H9 (cell line): ENCODE data around the gene SMARCA2. TPM values are rescaled to one million over a fixed set of nuclear protein-coding genes. Genes with fewer than 3 reads are reported as not detected.

Experiments
- DNase-seq: peaks from one replicate; pipeline ENCODE4 v3.0.0-alpha.2; 2017
- H2AFZ ChIP-seq: one replicate; pipeline ENCODE4 v1.6.1; 2013; ENCODE audit warnings: mild to moderate bottlenecking, low read length, control low read depth, moderate library complexity
- H2AK5ac ChIP-seq: 2 replicates; pipeline ENCODE4 v1.6.1; 2013; ENCODE audit warnings: low read length, control low read depth, mixed read lengths; ENCODE audit not compliant: insufficient read length
- H2BK120ac ChIP-seq: one replicate; pipeline ENCODE4 v1.6.1; 2013; ENCODE audit warnings: low read depth, mild to moderate bottlenecking, low read length, control low read depth, inconsistent platforms; ENCODE audit not compliant: poor library complexity, severe bottlenecking
- H2BK12ac ChIP-seq: 2 replicates; pipeline ENCODE4 v1.6.1; 2013; ENCODE audit warnings: low read length, control low read depth, mixed read lengths, low read depth; ENCODE audit not compliant: insufficient read length
- H2BK15ac ChIP-seq: 2 replicates; pipeline ENCODE4 v1.6.1; 2013; ENCODE audit warnings: low read depth, low read length, control low read depth
- H2BK20ac ChIP-seq: one replicate; pipeline ENCODE4 v1.6.1; 2013; ENCODE audit warnings: low read depth, mild to moderate bottlenecking, low read length, control low read depth, inconsistent platforms; ENCODE audit not compliant: poor library complexity, severe bottlenecking
- H2BK5ac ChIP-seq: 2 replicates; pipeline ENCODE4 v1.6.1; 2013; ENCODE audit warnings: low read length, control low read depth, mixed read lengths; ENCODE audit not compliant: insufficient read length
- H3K14ac ChIP-seq: 2 replicates; pipeline ENCODE4 v1.6.1; 2013; ENCODE audit warnings: low read length, control low read depth; ENCODE audit not compliant: insufficient read depth
- H3K18ac ChIP-seq: 2 replicates; pipeline ENCODE4 v1.6.1; 2013; ENCODE audit warnings: low read depth, mild to moderate bottlenecking, mixed read lengths, low read length, control low read depth; ENCODE audit not compliant: insufficient read length
- H3K23ac ChIP-seq: 2 replicates; pipeline ENCODE4 v1.6.1; 2013; ENCODE audit warnings: low read length, control low read depth, mixed read lengths, low read depth; ENCODE audit not compliant: insufficient read length
- H3K23me2 ChIP-seq: 2 replicates; pipeline ENCODE4 v1.6.1; 2013; ENCODE audit warnings: low read depth, mild to moderate bottlenecking, mixed read lengths, low read length, control low read depth; ENCODE audit not compliant: insufficient read length, poor library complexity, severe bottlenecking
- H3K27ac ChIP-seq: 2 replicates; pipeline ENCODE4 v1.5.1; 2013; ENCODE audit warnings: low read length, control low read depth, mixed read lengths, low read depth; ENCODE audit not compliant: insufficient read length
- H3K27me3 ChIP-seq: 2 replicates; pipeline ENCODE4 v1.6.1; 2013; ENCODE audit warnings: low read length, control low read depth, inconsistent platforms; ENCODE audit not compliant: insufficient read depth
- H3K4ac ChIP-seq: 2 replicates; pipeline ENCODE4 v1.6.1; 2013; ENCODE audit warnings: low read depth, mild to moderate bottlenecking, control low read depth, inconsistent platforms, low read length, moderate library complexity
- H3K4me1 ChIP-seq: 2 replicates; pipeline ENCODE4 v1.6.1; 2013; ENCODE audit warnings: low read length, control low read depth, inconsistent platforms; ENCODE audit not compliant: insufficient read depth
- H3K4me2 ChIP-seq: 2 replicates; pipeline ENCODE4 v1.6.1; 2013; ENCODE audit warnings: low read length, control low read depth, mixed read lengths; ENCODE audit not compliant: insufficient read length, insufficient read depth
- H3K56ac ChIP-seq: 2 replicates; pipeline ENCODE4 v1.6.1; 2013; ENCODE audit warnings: low read depth, mild to moderate bottlenecking, mixed read lengths, low read length, control low read depth; ENCODE audit not compliant: insufficient read length
- H3K79me1 ChIP-seq: 2 replicates; pipeline ENCODE4 v1.6.1; 2013; ENCODE audit warnings: low read depth, mild to moderate bottlenecking, moderate library complexity, low read length, control low read depth, inconsistent platforms; ENCODE audit not compliant: insufficient read depth, poor library complexity, severe bottlenecking
- H3K79me2 ChIP-seq: 2 replicates; pipeline ENCODE4 v1.6.1; 2013; ENCODE audit warnings: low read length, control low read depth, inconsistent platforms; ENCODE audit not compliant: insufficient read depth
- H3K9ac ChIP-seq: 2 replicates; pipeline ENCODE4 v1.6.1; 2013; ENCODE audit warnings: low read length, control low read depth, mixed read lengths; ENCODE audit not compliant: insufficient read length; ENCODE audit errors: extremely low read depth
- H3K9me3 ChIP-seq: one replicate; pipeline ENCODE4 v1.6.1; 2013; ENCODE audit warnings: low read depth, low read length, inconsistent platforms; ENCODE audit not compliant: control insufficient read depth
- H3T11ph ChIP-seq: one replicate; pipeline ENCODE4 v1.6.1; 2013; ENCODE audit warnings: mild to moderate bottlenecking, low read length, control low read depth, inconsistent platforms
- H4K20me1 ChIP-seq: one replicate; pipeline ENCODE4 v1.6.1; 2013; ENCODE audit not compliant: control insufficient read depth, insufficient read length, insufficient read depth
- H4K5ac ChIP-seq: 2 replicates; pipeline ENCODE4 v1.6.1; 2013; ENCODE audit warnings: low read depth, mild to moderate bottlenecking, mixed read lengths, low read length, control low read depth; ENCODE audit not compliant: insufficient read length
- H4K8ac ChIP-seq: replicated peaks from 2 replicates; pipeline ENCODE4 v1.6.1; 2013; ENCODE audit warnings: low read length, control low read depth, mixed read lengths, low read depth; ENCODE audit not compliant: insufficient read length
- H4K91ac ChIP-seq: 2 replicates; pipeline ENCODE4 v1.6.1; 2013; ENCODE audit warnings: low read depth, mild to moderate bottlenecking, moderate library complexity, mixed read lengths, low read length, control low read depth; ENCODE audit not compliant: insufficient read length
- H3K27ac Mint-ChIP-seq, 3 experiments: 2 replicates in 2 of 3; 3 replicates in 1 of 3; pipeline ENCODE4 v1.8.0; 2020 to 2021; ENCODE audit warnings: mixed read lengths in 3 of 3, mild to moderate bottlenecking in 1 of 3, moderate library complexity in 1 of 3
- H3K27me3 Mint-ChIP-seq: 2 replicates; pipeline ENCODE4 v1.8.0; 2021; ENCODE audit warnings: low read depth, mild to moderate bottlenecking, moderate library complexity, mixed read lengths
- H3K36me3 Mint-ChIP-seq, 3 experiments: 2 replicates in 2 of 3; 3 replicates in 1 of 3; pipeline ENCODE4 v1.8.0; 2020 to 2021; ENCODE audit warnings: low read depth in 3 of 3, mixed read lengths in 3 of 3; ENCODE audit not compliant: insufficient read depth in 1 of 3
- H3K4me1 Mint-ChIP-seq, 2 experiments: 2 replicates each; pipeline ENCODE4 v1.8.0; 2020; ENCODE audit warnings: mixed read lengths in 2 of 2
- H3K4me3 Mint-ChIP-seq, 2 experiments: 2 replicates in 1 of 2; 3 replicates in 1 of 2; pipeline ENCODE4 v1.8.0; 2020 to 2021; ENCODE audit warnings: mild to moderate bottlenecking in 2 of 2, mixed read lengths in 2 of 2, moderate library complexity in 1 of 2
- H3K9me3 Mint-ChIP-seq, 2 experiments: 2 replicates in 1 of 2; 3 replicates in 1 of 2; pipeline ENCODE4 v1.8.0; 2020; ENCODE audit warnings: mild to moderate bottlenecking in 2 of 2, mixed read lengths in 2 of 2, moderate library complexity in 1 of 2
- WGBS: extraction: QIAGEN DNeasy Blood & Tissue Kit; methylation state at CpG from one replicate; pipeline ENCODE4 v1.1.7; 2013; ENCODE audit warnings: missing lambda C conversion rate, low lambda C conversion rate, mixed read lengths; ENCODE audit not compliant: insufficient read length; ENCODE audit errors: extremely low coverage; 5-methylcytosine and 5-hydroxymethylcytosine counted together
- total RNA-seq: library from RNA; stranded (reverse); gene quantifications from 2 replicates; pipeline ENCODE4 v1.2.1, GENCODE V29; 2021
- TF ChIP-seq, protein P1 (sequence below): fragments of 200-600 bp; sonication (generic); conservative IDR thresholded peaks from 3 replicates; pipeline ENCODE4 v1.8.0; 2021; ENCODE audit warnings: antibody characterized with exemption, mild to moderate bottlenecking

SMARCA2 gene
- total RNA-seq, 1 experiment from 2014 or later = 15.3 TPM

- H3K4me2 ChIP-seq = no peak overlapping the region
- no peak overlapping the region for H2BK20ac ChIP-seq
- Mint-ChIP-seq H3K4me1 (peaks cover 7 to 9% of the 10 kb centered on the region in 2 experiments), H3K36me3 (no peaks in the 10 kb centered on the region), H3K27ac (no peak overlapping the region), H3K27me3 (no peaks in the 10 kb centered on the region), H3K4me3 (no peak overlapping the region), H3K9me3 (no peaks in the 10 kb centered on the region)
- no peak overlapping the region for H3K9ac ChIP-seq
- no peaks in the 10 kb centered on the region for H3K27me3 ChIP-seq
- no peak overlapping the region for H3K4ac ChIP-seq
- no peak overlapping the region for H2BK12ac ChIP-seq
- no peak overlapping the region for H3K14ac ChIP-seq
- H3K56ac ChIP-seq = no peak overlapping the region
- no peak overlapping the region for H2AK5ac ChIP-seq
- H3K23ac ChIP-seq = no peak overlapping the region
- no peak overlapping the region for H2AFZ ChIP-seq
- peaks cover 2% of the 10 kb centered on the region for H4K20me1 ChIP-seq
- no peaks in the 10 kb centered on the region for H3K4me1 ChIP-seq
- no peak overlapping the region for H3K18ac ChIP-seq
- no peaks in the 10 kb centered on the region for H3K79me1 ChIP-seq
- H3T11ph ChIP-seq = no peak overlapping the region
- H4K5ac ChIP-seq = no peak overlapping the region
- no peak overlapping the region for H2BK120ac ChIP-seq
- no peak for DNase-seq
- no peak overlapping the region for H2BK15ac ChIP-seq
- H2BK5ac ChIP-seq = no peak overlapping the region
- TF ChIP-seq, protein P1, sequence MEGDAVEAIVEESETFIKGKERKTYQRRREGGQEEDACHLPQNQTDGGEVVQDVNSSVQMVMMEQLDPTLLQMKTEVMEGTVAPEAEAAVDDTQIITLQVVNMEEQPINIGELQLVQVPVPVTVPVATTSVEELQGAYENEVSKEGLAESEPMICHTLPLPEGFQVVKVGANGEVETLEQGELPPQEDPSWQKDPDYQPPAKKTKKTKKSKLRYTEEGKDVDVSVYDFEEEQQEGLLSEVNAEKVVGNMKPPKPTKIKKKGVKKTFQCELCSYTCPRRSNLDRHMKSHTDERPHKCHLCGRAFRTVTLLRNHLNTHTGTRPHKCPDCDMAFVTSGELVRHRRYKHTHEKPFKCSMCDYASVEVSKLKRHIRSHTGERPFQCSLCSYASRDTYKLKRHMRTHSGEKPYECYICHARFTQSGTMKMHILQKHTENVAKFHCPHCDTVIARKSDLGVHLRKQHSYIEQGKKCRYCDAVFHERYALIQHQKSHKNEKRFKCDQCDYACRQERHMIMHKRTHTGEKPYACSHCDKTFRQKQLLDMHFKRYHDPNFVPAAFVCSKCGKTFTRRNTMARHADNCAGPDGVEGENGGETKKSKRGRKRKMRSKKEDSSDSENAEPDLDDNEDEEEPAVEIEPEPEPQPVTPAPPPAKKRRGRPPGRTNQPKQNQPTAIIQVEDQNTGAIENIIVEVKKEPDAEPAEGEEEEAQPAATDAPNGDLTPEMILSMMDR = no peak
- no CpG with 5 or more reads among the region's 2 CpGs for WGBS
- H3K27ac ChIP-seq = no peak overlapping the region
- H3K79me2 ChIP-seq = no peaks in the 10 kb centered on the region
- H3K23me2 ChIP-seq = no peaks in the 10 kb centered on the region
- no peak overlapping the region for H4K8ac ChIP-seq
- H4K91ac ChIP-seq = no peak overlapping the region
- no peaks in the 10 kb centered on the region for H3K9me3 ChIP-seq
Measured at GRCh38 chr9:2210201-2210600, 195.1 kb downstream of the SMARCA2 start.
